H4 (cell line): ENCODE measurements around the gene SULT1A1. TPM values are rescaled to one million over a fixed set of nuclear protein-coding genes. Genes with fewer than 3 reads are reported as not detected.
"Not testable (repeated sequence)": the region's sequence is repeated elsewhere in the genome, so short reads cannot be mapped to it uniquely, and the experiment has no call there.

Source experiments
- DNase-seq: peaks from one replicate; pipeline ENCODE4 v3.0.0-alpha.2; 2015; ENCODE audit warnings: low spot score
- total RNA-seq: library from RNA; depleted of rRNA; stranded (reverse); fragments of >200 nt; shearing (Covaris generic); gene quantifications from 2 replicates; pipeline ENCODE4 v1.2.3, GENCODE V29; 2014

The SULT1A1 gene
- total RNA-seq, 1 experiment from 2014 or later: 50.4 TPM

- no peak for DNase-seq
Measured at GRCh38 chr16:28591355-28591754, 18.5 kb downstream of the SULT1A1 start.

GRCh38 chr16:28590384-28591340 is 19.2 kb downstream of the SULT1A1 start:
- DNase-seq: no peak

- no peak for DNase-seq
Measured at GRCh38 chr16:28589930-28590329, 19.9 kb downstream of the SULT1A1 start.

GRCh38 chr16:28589069-28589468 is 20.8 kb downstream of the SULT1A1 start:
- DNase-seq: no peak

GRCh38 chr16:28587386-28587785 is 22.5 kb downstream of the SULT1A1 start:
- DNase-seq: no peak

- DNase-seq: no peak
Measured at GRCh38 chr16:28586466-28586865, 23.4 kb downstream of the SULT1A1 start.

- DNase-seq: no peak
Measured at GRCh38 chr16:28585674-28586073, 24.2 kb downstream of the SULT1A1 start.

- DNase-seq: no peak
Measured at GRCh38 chr16:28580726-28581315, 29.0 kb downstream of the SULT1A1 start.

GRCh38 chr16:28575446-28576109 is 34.3 kb downstream of the SULT1A1 start:
- no peak for DNase-seq

- DNase-seq: no peak
Measured at GRCh38 chr16:28574925-28575324, 34.9 kb downstream of the SULT1A1 start.

GRCh38 chr16:28573738-28574718 is 35.8 kb downstream of the SULT1A1 start:
- no peak for DNase-seq

- no peak for DNase-seq
Measured at GRCh38 chr16:28572696-28573510, 36.9 kb downstream of the SULT1A1 start.

GRCh38 chr16:28569968-28570752 is 39.7 kb downstream of the SULT1A1 start:
- DNase-seq: no peak

- no peak for DNase-seq
Measured at GRCh38 chr16:28569021-28569420, 40.8 kb downstream of the SULT1A1 start.

- DNase-seq: no peak
Measured at GRCh38 chr16:28567292-28567691, 42.6 kb downstream of the SULT1A1 start.

GRCh38 chr16:28566233-28566925 is 43.5 kb downstream of the SULT1A1 start:
- not testable (repeated sequence) for DNase-seq

GRCh38 chr16:28563218-28563617 is 46.6 kb downstream of the SULT1A1 start:
- DNase-seq: no peak

GRCh38 chr16:28562199-28562598 is 47.6 kb downstream of the SULT1A1 start:
- DNase-seq: no peak
